GM21526 (cell line): ENCODE results near the gene CRYBG1.
"Not testable (repeated sequence)": the region's sequence is repeated elsewhere in the genome, so short reads cannot be mapped to it uniquely, and the experiment has no call there.

Experiments
- ATAC-seq: cut with Tn5 transposase; IDR thresholded peaks from one replicate; pipeline ENCODE4 v1.9.1; 2021; ENCODE audit warnings: moderate library complexity; ENCODE audit not compliant: unreplicated experiment, low FRiP score

The CRYBG1 gene

GRCh38 chr6:106370639-106371038, 10.1 kb downstream of the CRYBG1 start:
- no peak for ATAC-seq

GRCh38 chr6:106372838-106373501, 12.5 kb downstream of the CRYBG1 start:
- no peak for ATAC-seq

DNA sequence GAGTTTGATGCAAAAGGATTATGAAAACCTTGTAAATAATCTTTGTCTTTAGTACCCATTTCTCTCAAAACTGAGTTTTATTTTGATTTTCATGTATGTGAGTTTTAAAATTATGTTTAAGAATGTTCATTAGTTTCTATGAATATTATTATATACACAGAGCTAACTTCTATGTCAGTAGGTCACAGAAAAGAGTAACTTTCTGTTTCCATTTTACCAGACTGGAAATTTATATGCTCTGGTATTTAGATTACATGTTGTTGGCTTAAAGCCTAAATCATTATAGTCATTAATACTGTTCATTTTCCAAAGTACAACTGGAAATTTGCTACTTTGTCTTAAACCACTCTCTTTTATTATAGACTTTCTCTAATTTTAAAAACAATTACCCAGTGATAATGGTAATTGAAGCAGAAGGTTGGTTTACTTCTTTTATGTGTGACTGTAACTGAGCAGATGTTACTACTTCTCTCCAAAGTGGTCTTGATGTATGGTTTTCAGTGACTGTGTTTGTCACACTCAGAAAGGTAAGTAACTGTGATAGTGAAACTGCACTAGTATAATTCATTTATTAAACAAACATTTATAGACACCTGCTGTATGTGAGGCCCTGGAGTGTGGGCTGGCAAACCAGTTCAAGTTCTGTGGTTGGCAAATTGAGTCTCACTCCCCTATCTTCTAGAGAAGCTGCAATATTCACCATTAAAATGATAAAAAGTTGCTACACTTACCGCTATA, 13.2 kb downstream of the CRYBG1 start:
- no peak for ATAC-seq

DNA sequence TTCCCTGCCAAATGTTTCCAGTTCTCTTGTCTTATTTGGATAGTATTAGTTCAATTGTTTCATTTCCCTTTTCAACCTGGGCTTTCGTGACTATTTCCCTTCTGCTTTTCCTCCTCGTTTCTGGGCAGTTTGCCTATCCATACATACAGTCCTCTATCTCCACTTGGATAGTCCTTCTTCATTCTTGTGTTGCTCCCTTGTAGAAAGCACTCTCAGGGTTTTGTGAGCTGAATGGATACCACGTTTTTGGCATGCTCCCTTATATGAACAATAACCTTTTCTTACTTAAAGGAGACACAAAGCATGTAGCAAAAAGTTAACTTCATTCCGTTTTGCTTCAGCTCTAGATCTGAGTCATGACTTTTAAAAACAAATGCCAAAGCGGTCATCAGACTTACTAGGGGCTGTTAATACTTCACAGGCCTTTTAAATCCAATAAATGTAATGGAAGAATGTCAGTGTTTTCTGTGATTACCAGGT, 16.6 kb downstream of the CRYBG1 start:
- no peak for ATAC-seq

GRCh38 chr6:106379951-106380350, 19.4 kb downstream of the CRYBG1 start:
- no peak for ATAC-seq

- ATAC-seq: no peak
Measured at GRCh38 chr6:106380407-106380806, 19.9 kb downstream of the CRYBG1 start.

GRCh38 chr6:106381223-106381622, 20.7 kb downstream of the CRYBG1 start:
- no peak for ATAC-seq

DNA sequence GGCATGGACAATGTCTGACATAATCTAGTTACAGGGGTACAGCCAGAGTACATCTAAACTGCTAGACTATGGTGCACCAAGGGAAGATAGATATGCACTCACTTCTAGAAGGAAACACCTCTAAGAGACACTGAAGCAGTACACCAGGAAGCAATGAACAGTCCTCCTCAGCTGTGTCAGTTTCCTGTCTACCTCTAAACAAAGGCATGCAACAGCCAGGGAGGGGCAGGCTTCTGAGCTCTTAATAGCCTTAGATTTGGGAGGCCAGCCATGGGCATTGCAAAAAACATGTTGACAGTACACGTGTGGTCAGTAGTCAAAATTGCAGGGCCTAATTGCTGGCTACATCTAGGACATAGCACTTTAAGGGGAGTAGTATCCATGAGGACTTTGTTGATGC, 21.4 kb downstream of the CRYBG1 start:
- ATAC-seq: no peak

GRCh38 chr6:106383573-106383972, 23.1 kb downstream of the CRYBG1 start:
- ATAC-seq: no peak

- ATAC-seq: no peak
Measured at GRCh38 chr6:106385530-106385929, 25.0 kb downstream of the CRYBG1 start.

DNA sequence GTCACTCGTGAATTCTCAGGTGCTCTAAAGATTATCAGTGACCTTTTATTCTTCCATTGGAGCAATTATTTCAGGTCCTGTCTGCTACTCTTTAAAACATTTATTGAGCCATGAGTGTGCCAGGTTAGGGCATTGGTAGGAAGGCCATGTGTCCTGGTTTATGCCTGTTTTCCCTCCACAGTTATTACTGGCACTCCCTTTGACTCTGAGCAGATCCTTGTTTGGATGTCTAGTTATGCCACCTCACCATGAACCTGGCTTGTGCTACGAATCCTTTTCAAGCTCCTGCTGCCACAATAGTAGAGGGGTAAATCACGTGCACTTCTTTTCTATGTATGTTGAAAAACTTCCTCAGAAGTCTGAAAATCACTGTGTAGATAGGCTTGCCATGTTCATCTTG, 27.4 kb downstream of the CRYBG1 start:
- no peak for ATAC-seq

DNA sequence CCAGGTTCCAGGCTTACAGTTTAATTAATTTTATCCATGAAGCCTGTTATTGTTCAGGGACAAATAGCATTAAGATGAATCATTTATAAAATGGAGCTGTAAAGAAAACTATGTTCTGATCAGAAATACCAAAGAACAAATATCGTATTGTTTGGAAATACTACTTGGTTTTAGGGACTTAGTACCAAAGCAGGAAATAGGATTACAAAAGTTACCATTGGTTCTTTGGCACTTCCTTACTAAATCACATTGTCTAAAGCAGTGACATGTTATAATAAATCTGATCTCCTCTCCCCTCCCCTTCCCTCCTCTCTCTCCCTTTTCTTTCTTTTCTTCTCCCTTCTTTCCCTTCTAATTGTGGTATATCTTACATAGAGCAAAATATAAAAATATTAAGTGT, 29.6 kb downstream of the CRYBG1 start:
- no peak for ATAC-seq

- ATAC-seq: no peak
Measured at GRCh38 chr6:106396426-106397220, 36.1 kb downstream of the CRYBG1 start.

DNA sequence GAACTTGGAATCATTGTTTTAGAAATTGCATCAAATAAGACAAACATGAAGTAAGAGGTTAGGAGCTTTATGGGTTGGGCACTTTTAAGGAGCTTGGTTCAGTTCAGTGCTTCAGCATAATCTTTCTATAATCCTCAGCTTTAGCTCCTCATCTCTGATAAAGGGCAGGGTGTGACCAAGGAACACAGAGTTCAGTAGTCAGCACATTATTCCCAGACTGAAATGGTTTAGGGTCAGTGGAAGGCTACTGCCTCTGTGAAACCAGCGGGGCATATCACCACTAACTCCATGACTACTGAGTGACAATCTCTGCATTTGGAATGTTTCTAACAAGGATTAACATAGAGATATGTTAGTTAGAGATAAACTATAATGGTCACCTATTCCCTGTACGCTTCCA, 36.9 kb downstream of the CRYBG1 start:
- ATAC-seq: no peak

- ATAC-seq: no peak
Measured at GRCh38 chr6:106398621-106399020, 38.1 kb downstream of the CRYBG1 start.

DNA sequence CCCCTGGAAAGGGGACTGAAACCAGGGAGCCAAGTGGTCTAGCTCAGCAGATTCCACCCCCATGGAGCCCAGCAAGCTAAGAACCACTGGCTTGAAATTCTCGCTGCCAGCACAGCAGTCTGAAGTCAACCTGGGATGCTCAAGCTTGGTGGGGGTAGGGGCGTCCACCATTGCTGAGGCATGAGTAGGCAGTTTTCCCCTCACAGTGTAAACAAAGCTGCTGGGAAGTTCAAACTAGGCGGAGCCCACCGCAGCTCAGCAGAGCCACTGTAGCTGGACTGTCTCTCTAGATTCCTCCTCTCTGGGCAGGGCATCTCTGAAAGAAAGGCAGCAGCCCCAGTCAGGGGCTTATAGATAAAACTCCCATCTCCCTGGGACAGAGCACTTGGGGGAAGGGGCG, 44.5 kb downstream of the CRYBG1 start:
- not testable (repeated sequence) for ATAC-seq

DNA sequence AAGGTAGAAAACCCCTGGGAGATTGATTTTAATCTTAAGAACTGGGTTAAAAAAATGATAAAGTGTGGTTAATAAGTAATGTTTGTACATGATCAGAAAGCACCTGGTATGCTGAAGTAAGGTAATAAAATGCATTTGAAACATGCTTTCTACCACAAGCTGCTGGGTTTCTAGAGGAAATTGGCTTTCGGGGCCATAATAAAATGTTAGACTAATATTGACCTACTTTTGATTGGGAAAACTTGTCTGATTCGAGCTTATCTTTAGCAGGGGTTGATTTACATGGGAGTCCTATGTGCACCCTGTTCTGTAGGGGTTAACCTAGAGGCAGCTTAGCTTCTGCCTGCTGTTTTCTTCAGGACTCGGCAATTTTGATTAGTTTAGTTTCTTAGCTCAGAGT, 50.5 kb downstream of the CRYBG1 start:
- ATAC-seq: no peak

- no peak for ATAC-seq
Measured at GRCh38 chr6:106411643-106412200, 51.2 kb downstream of the CRYBG1 start.

DNA sequence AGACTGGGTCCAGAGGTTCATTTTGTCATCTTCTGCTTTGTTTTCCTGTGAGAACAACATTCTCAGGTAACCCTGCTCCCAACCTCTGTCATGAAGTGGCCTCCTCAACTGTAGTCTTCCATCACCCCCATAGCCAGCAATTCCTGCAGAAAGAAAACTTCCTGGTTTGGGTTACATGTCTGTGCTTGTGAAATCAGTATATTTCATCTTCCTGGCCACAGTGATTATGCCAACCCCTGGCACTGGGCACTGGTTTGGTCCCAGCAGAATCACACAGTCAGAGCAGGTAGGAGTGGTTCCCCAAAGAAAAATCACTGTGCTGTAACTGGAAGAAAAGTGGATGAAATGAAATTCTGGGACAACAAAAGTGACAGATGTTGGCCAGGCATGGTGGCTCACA, 52.5 kb downstream of the CRYBG1 start:
- ATAC-seq: no peak

- no peak for ATAC-seq
Measured at GRCh38 chr6:106413722-106414121, 53.2 kb downstream of the CRYBG1 start.

DNA sequence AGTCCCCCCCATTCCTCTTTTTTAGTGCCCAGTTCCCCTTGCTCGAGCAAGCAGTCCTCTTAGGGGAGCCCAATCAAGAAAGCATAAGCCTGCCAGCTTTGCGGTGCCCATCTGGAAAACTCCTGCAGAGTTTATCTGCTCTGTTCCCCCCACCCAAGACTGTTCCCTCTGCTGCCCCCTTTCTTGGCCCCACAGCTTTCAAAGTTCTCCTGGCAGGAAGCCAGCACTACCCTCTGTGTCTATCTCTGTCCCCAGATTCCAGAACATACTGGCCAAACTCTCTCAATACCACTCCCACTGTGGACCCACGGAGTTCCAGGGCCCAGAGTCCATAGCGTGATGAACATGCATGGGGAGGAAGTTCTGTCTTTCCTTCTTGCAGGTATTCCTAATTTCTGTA, 55.4 kb downstream of the CRYBG1 start:
- ATAC-seq: no peak
